Spleen (tissue), 7 donors: Measurements from ENCODE around the gene ADORA1.

Experiments
- CTCF ChIP-seq, 11 experiments: fragments of 200-600 bp in 7 of 11; fragments of 450-650 bp in 4 of 11; sonication (generic) in 4 of 11; IDR thresholded peaks in 8 of 11; conservative IDR thresholded peaks in 3 of 11; 1 replicate in 7 of 11; 2 replicates in 4 of 11; pipeline versions ENCODE4 v1.4.0 to v1.8.0; 2016 to 2021; ENCODE audit warnings: antibody characterized with exemption in 11 of 11, inconsistent platforms in 4 of 11, mild to moderate bottlenecking in 1 of 11
- POLR2A ChIP-seq, 3 donors: fragments of 450-650 bp; IDR thresholded peaks; one replicate each; pipeline ENCODE4 v1.5.1; 2017; ENCODE audit warnings: antibody characterized with exemption in 3 of 3, mild to moderate bottlenecking in 1 of 3
- POLR2AphosphoS5 ChIP-seq, 3 donors: sonication (generic); formaldehyde crosslinking; IDR thresholded peaks; one replicate each; pipeline ENCODE4 v1.5.1; 2017; ENCODE audit warnings: antibody characterized with exemption in 3 of 3
- donor health status: DM: no; HTN: no; CAD: no; lungs with moderate emphysema.
- donor health status: DM: no; HTN: no; CAD: no.
- donor health status: DM: no; HTN: no; CAD: no.

DNA sequence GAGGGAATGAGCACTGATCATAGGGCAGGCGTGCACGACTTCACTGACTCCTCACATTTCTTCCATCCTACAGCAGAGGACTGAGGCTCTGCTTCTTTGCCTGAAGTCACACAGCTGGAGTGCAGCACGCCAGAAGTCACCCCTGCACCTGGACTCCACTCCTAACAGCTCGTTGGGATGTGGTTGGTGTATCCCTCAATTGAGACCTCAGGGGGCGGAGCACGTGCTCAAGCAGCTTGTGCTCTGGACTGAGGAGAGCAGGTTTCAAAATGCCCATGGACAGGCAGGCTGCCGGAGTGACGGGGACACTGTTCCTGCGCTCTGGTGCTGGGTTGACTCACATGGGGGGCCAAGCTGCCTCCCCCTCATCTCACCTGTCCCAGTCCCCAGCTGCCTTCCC is 88.0 kb downstream of the ADORA1 start:
- TF ChIP-seq CTCF (IDR thresholded peaks at IDR 0.05 in 8 of 11, conservative IDR thresholded peaks at IDR 0.05 in 3 of 11) = no peak
- no peak for TF ChIP-seq POLR2A (IDR thresholded peaks at IDR 0.05)
- TF ChIP-seq POLR2AphosphoS5 (IDR thresholded peaks at IDR 0.05) = no peak
